AG04450 (cell line): ENCODE results near the gene SEC14L1. TPM values are rescaled to one million over a fixed set of nuclear protein-coding genes. Genes with fewer than 3 reads are reported as not detected.
A peak's percentile ranks its signal among the peaks of the same experiment; 100 is the strongest.

Source experiments
- CTCF ChIA-PET: fragments of 300-600, 350-600 bp; formaldehyde crosslinking; extraction: SDS; loops from one replicate; lab custom pipeline; 2022; ENCODE audit warnings: antibody characterized with exemption, inconsistent platforms; lab: Charles Lee
- POLR2A ChIA-PET: fragments of 350-600 bp; formaldehyde crosslinking; extraction: SDS; loops from one replicate; lab custom pipeline; 2021; ENCODE audit warnings: antibody characterized with exemption, inconsistent platforms; lab: Yijun Ruan, JAX
- DNase-seq: peaks from one replicate; pipeline ENCODE4 v3.0.0-alpha.2; 2011; ENCODE audit warnings: low read depth, low spot score
- H3K27ac ChIP-seq: one replicate; pipeline ENCODE4 v1.5.1; 2012; ENCODE audit warnings: low read depth, low read length, control low read depth
- H3K27me3 ChIP-seq: one replicate; pipeline ENCODE4 v1.6.0; 2012; ENCODE audit warnings: low read length; ENCODE audit not compliant: control insufficient read depth, insufficient read depth
- H3K4me3 ChIP-seq: 2 replicates; pipeline ENCODE4 v1.5.1; 2011; ENCODE audit warnings: mild to moderate bottlenecking, low read depth, low read length, control low read depth
- H3K9me3 ChIP-seq: 2 replicates; pipeline ENCODE4 v1.5.1; 2012; ENCODE audit warnings: low read length; ENCODE audit not compliant: control insufficient read depth, insufficient read depth
- polyA plus RNA-seq: library from polyadenylated mRNA; depleted of rRNA; stranded (reverse); fragments of >200 nt; gene quantifications from 2 replicates; pipeline ENCODE4 v1.2.3, GENCODE V29; 2011
- TF ChIP-seq, protein P1 (sequence below): IDR thresholded peaks from 2 replicates; pipeline ENCODE4 v1.5.1; 2011; ENCODE audit warnings: low read depth, low read length, control low read depth, inconsistent platforms

Gene SEC14L1
- polyA plus RNA-seq, 1 experiment: 38.7 TPM

DNA sequence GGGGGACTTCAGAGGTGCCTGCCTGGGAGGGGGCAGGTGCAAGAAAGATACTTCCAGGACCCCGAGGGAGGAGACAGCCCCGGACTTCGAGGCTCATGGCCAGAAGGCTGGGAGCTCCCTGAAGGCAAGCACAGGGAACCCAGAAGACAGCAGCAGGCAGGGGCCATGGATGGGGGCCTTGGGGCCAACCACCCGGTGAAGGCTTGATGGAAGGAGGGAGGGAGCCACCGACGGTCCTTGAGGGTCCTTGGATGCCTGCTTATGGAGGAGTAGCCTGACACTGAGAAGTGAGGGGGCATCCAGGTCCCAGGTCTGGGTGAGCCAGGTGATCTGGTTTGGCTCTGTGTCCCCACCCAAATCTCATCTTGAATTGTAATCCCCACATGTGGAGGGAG, 89.7 kb downstream of the SEC14L1 start:
- Histone ChIP-seq H3K27me3 (no peaks in the 10 kb centered on the region), H3K9me3 (peaks cover 20% of the 10 kb centered on the region), H3K27ac (no peak overlapping the region), H3K4me3 (no peak overlapping the region)
- DNase-seq: no peak
- TF ChIP-seq, protein P1, sequence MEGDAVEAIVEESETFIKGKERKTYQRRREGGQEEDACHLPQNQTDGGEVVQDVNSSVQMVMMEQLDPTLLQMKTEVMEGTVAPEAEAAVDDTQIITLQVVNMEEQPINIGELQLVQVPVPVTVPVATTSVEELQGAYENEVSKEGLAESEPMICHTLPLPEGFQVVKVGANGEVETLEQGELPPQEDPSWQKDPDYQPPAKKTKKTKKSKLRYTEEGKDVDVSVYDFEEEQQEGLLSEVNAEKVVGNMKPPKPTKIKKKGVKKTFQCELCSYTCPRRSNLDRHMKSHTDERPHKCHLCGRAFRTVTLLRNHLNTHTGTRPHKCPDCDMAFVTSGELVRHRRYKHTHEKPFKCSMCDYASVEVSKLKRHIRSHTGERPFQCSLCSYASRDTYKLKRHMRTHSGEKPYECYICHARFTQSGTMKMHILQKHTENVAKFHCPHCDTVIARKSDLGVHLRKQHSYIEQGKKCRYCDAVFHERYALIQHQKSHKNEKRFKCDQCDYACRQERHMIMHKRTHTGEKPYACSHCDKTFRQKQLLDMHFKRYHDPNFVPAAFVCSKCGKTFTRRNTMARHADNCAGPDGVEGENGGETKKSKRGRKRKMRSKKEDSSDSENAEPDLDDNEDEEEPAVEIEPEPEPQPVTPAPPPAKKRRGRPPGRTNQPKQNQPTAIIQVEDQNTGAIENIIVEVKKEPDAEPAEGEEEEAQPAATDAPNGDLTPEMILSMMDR: no peak
- ChIA-PET CTCF (no interaction called here), POLR2A (no interaction called here)

DNA sequence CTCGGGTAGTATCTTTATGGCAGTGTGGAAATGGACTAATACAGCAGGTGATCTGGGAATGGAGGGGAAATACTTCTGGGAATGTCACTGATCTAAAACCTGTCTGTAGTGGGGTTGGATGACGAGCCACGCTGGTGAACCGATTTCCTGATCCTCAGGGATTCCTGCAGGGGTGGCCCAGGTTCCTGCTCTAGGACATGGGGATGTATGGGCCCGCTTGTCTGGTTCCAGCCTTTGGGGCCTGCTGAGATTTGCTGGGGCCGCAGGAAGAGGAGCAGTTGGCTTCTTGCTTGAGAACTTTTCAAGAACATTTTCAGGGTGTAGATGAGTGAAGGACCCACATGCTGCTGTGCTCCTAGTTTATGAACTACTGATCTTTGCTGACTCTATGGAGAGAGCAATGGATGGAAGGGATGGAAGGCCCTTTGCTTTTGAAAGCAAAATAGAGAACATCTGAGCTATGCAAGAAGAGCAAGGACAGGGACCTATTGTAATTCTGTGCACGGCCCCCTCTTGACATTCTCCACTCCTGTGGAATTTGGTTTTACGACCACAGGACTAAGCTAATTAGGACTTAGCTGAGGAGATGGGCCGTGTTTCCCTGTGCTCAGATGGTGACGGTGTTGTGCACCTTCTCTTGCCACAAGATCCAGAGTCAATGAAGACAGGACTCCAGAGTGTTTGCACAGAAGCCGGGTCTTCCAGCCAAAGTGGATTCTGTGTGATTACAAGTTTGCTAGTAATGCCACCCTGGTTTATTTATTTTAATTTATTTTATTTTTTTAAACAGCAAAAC, 90.5 kb downstream of the SEC14L1 start:
- DNase-seq: no peak

DNA sequence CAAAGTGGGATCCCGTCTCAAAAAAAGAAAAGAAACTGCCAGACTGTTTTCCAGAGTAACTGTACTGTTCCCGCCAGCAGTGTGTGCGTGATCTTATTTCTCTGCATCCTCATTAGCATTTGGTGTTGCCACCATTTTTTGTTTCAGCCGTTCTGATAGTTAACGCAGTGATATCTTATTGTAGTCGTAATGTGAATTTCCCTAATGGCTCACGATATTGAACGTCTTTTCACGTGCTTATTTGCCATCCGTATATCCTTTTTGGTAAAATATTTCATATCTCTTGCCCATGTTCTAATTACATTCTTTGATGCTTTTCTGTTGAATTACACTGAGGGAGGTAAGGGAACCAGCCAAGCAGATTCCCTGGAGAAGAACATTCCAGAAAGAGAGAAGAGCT, 92.4 kb downstream of the SEC14L1 start:
- peak overlapping the region; percentile 90 for H3K27ac ChIP-seq
- POLR2A ChIA-PET: interaction anchor here (0.9 to 1.2 kb wide), 2 partner anchors 20 to 145 kb away, joined by 3 to 10 read pairs; no protein-coding TSS in a partner anchor
- no peak for DNase-seq

More for the DNA sequence above, 90.5 kb downstream of the SEC14L1 start:
- H3K27me3 ChIP-seq: no peaks in the 10 kb centered on the region
- H3K4me3 ChIP-seq: no peak overlapping the region
- POLR2A ChIA-PET: no interaction called here
- H3K27ac ChIP-seq: peak overlapping the region; percentile 31
- peaks cover 20% of the 10 kb centered on the region for H3K9me3 ChIP-seq
- TF ChIP-seq, protein P1: no peak
- CTCF ChIA-PET: interaction anchor here (1.2 kb wide), 1 partner anchor 143 kb away, joined by 3 read pairs; no protein-coding TSS in a partner anchor

DNA sequence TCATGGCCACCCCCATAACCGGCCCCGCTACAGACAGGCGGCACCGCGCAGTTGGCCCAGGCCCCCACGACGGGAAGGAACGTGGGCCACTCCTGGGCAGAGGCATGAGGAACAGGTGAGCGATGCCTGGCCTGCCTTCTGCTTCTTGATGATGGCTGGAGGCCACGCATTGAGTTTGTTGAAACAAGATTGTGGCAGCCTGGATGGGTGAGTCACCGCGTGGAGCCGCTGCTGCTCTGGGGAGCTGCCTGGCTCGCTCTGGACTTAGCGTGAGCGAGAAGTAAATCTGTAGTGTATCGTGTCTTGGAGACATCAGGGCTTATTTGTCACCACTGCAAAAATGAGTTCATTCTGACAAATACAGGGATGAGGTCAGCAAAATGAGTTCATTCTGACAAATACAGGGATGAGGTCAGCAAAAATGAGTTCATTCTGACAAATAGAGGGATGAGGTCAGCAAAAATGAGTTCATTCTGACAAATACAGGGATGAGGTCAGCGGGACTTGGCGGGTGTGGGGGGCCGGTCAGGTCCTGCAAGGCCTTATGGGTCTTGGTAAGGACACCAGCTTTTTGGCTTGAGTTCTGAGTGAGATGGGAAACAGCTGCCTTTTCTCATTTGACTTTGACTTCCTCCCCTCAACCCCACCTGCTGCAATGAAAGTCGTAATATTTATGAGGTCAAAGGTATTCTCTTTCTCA, 93.0 kb downstream of the SEC14L1 start:
- peak; percentile 88 for DNase-seq
- CTCF ChIA-PET: interaction anchor here (0.7 to 4.1 kb wide), 3 partner anchors 146 to 224 kb away, joined by 3 to 30 read pairs (median 3); no protein-coding TSS in a partner anchor
- Histone ChIP-seq H3K4me3 (no peak overlapping the region), H3K9me3 (peaks cover 20% of the 10 kb centered on the region), H3K27ac (peak overlapping the region; percentile 90), H3K27me3 (no peaks in the 10 kb centered on the region)
- POLR2A ChIA-PET: interaction anchor here (0.9 to 1.2 kb wide), 2 partner anchors 19 to 146 kb away, joined by 3 to 10 read pairs; no protein-coding TSS in a partner anchor
- TF ChIP-seq, protein P1: no peak

More for the DNA sequence above, 92.4 kb downstream of the SEC14L1 start:
- Histone ChIP-seq H3K9me3 (peaks cover 20% of the 10 kb centered on the region), H3K4me3 (no peak overlapping the region), H3K27me3 (no peaks in the 10 kb centered on the region)
- CTCF ChIA-PET: interaction anchor here (0.6 to 4.1 kb wide), 2 partner anchors 145 to 163 kb away, joined by 6 to 30 read pairs; no protein-coding TSS in a partner anchor
- TF ChIP-seq, protein P1: no peak
